Kasumi-1 (cell line): ENCODE measurements around the gene PNISR.
A peak's percentile ranks its signal among the peaks of the same experiment; 100 is the strongest.
"Not testable (repeated sequence)": the region's sequence is repeated elsewhere in the genome, so short reads cannot be mapped to it uniquely, and the experiment has no call there.

ENCODE experiments used
- DNase-seq, 2 experiments: peaks; one replicate each; lab custom pipeline; 2025; lab: John Stamatoyannopoulos, UW

Gene PNISR

DNA sequence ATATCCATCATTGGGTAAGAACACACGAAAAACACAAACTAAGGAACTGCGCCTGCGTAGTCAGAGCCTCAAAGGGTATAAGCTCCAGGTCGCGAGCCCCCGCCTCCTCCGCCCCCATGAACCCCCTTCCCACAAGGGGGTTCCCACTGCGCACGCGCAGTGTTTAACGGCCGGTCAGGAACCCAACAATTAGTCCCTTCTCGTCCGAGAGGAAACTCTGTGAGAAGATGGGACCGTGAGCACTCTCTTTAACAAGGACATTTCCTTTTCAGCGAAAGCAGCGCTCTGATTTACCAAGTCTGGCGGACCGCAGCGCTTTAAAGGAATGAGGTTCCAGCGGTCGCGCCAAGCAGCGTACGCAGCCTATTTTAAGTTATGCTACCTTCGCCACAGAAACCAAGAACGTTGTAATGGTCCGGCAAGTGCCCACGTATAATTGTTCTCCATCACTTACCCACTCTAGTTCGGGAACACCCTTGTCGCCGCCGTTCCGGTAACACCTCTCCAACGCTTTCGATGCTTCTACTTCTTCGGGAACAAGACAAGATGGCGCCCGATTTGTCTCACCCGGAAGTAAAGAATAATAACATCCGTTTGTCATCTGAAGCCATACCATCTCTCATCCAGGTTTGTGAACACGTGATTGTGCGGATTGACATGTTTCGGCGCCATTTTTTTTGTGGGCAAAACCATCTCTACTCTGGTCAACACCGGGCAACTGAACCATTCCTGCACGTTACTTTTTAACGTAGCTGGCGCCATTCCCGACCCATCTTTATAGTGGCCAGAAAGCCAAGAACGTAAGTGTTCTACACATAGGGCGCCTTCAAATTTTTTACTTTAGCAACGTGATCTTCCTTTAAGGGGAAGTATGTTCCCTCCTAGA, at the start of gene PNISR:
TSS of gene PNISR (minus strand) at position 548 of the 886 bp plus-strand sequence. CDS start 10,649 bp downstream, outside the sequence.
- DNase-seq = peak; percentile 97 to 98

DNA sequence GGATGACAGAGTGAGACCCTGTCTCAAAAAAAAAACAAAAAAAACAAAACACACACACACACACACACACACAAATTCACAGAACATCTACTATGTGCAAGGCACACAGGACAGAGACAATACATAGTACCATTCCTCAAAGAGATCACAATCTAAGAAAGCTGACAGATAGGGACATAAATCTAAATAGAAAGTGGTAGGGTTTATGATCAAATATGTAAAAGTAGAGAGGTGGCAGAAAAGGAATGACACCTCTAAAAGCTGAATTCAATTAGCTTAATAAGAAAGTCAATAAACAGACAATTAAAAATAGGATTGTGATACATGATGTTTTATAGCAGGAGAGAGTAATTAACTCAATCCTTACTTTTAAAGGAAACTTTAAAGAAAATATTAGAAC, 48.6 kb upstream of the PNISR start:
- DNase-seq = no peak

DNA sequence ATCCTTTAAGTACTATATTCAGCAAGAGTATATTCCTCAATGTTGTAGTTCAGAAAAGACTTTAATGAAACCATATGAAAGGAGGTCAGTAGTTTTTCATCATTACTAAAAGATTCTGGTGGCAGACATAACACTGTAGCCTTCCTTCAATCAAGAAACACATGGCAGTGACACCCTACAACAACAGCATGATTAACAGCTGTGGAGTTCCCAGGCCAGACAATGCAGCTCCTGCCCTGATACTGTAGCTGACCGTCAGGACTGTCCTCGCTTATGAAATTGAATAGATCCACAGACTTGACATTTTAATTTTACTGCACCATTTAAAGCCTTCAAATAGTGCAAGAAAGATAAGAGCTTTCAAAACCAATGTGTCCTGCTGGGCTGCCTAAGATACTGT, 46.5 kb upstream of the PNISR start:
- DNase-seq = no peak

DNA sequence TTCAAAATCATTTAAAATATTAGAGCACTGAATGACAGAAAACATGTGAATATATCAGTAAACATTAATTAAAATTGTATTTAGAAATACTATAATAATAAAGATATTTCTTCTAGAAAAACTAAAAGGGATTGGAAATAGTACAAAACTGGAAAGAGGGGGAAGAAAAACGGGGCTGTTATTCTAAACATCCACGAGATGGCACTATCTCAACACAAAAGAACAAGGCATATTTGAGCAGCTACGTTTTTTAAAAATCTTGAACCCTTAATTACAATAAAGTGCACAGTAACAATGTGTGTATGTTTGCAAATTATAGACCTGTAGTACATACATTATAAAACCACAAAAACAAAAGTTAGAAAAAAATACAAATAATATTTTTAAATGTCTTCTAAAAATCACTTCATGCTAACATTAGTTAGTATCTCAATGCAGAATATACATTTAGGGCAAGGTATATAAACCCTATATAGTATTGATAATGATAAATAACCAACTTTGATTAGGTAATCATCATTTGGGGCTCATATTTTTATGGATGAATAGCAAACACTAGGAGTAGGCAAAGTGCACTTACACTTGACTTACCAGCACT, 42.5 kb upstream of the PNISR start:
- DNase-seq = peak; percentile 46 to 74

DNA sequence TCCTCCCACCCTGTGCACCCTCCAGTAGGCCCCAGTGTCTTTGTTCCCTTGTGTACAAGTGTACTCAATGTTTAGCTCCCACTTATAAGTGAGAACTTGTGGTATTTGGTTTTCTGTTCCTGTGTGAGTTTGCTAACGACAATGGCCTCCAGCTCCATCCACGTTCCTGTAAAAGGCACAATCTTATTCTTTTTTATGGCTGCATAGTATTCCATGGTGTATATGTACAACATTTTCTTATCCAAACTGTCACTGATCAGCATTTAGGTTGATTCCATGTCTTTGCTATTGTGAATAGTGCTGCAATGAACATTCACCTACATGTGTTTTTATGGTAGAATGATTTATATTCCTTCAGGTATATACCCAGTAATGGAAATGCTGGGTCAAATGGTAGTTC, 34.0 kb upstream of the PNISR start:
- DNase-seq = not testable (repeated sequence)

DNA sequence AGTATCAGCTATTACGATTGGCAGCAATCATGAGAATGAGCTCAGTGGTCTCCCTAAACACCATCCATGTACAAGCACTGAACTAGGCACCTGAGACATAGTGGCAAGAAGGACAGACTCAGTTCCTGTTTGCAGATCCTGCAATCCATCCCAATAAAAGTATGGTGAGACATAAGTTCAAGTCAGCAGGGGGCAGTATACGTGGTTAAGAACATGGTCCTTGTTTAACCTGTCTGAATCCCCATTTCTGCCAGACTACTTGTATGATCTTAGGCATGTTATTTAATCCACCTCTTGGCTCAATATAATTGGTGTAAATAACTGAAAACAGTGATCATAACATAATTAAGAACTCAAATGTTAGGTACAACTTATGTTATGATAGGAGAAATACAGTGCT, 33.2 kb upstream of the PNISR start:
- peak; percentile 61 to 78 for DNase-seq

GRCh38 chr6:99446076-99446475, 21.0 kb upstream of the PNISR start:
- no peak for DNase-seq

DNA sequence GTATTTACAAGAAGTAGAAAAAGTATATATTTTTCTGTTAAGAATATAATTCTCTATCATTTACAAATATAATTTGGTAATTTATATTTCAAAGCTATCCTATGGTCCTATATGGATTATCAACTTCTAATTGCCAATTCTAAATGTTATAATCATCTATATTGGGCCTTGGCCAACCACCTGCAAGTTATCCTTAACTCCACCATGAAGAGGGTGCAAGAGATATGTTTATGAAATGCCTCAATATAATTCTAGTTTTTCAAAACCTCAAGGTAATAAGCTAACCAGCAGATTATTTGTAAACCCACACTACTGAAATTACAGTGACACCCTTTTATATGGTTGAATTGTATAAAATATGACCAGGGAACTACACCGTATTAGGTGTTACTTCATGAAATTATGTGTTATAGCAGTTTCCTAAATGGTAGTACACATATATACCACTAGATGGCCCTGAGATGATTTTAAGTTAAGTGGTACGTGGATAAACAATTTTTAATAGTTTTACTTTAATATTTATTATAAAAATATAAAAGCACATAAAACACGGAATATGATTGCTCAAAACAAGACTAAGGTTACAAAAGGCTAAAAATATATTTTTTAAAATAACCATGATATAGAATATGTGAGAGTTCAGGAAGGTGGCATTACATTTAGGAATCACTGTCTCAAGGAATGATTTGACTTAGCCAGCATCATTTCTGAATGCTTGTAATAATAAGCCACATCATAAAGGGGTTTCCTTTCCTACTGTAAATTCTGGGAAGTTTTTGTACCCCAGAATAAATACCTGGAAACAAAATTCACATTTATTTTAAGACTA, 9.8 kb upstream of the PNISR start:
- DNase-seq = peak; percentile 62 to 81

DNA sequence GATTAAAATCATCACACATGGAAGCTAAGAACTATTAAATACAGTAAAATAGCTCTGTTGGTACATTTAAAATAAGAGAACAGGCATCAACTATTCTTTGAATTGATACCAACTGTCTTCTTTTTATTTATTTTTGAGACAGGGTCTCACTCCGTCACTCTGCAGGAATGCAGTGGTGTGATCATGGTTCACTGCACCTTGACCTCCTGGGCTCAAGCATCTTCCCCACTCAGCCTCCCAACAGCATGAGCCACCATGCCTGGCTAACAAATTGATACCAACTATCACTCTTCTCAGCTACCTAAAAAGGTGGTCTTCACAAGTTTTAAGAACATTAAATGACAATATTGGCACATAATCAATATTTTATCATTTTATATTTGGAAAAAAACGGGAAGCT, 7.8 kb upstream of the PNISR start:
- DNase-seq = no peak

GRCh38 chr6:99431901-99432300, 6.8 kb upstream of the PNISR start:
- no peak for DNase-seq

- DNase-seq = no peak
Observed at GRCh38 chr6:99427988-99428387, 2.9 kb upstream of the PNISR start.

- DNase-seq = no peak
Observed at GRCh38 chr6:99426451-99426757, 1.3 kb upstream of the PNISR start.

- peak; percentile 92 to 95 for DNase-seq
Observed at GRCh38 chr6:99425647-99426450, 741 bp upstream of the PNISR start.

- DNase-seq = no peak
Observed at GRCh38 chr6:99424022-99424421, 1.1 kb downstream of the PNISR start.

DNA sequence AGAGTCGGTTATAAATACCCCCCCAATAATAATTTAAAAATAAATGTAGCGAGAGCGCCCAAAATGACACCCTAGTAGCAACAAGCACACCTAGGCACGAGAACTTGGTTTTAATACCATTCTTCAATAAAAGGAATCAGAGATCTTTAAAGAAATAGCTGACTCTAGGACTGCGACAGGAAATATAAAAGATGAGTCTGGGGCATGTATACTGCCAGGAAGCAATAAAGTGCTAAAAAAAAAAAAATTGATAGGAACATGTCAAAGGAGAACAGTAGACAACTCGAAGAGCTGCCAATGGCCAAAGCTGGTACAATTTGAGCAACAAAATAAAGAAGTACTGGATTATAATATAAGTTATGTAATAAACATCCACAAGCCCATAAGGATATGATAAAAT, 2.2 kb downstream of the PNISR start:
- DNase-seq = no peak

DNA sequence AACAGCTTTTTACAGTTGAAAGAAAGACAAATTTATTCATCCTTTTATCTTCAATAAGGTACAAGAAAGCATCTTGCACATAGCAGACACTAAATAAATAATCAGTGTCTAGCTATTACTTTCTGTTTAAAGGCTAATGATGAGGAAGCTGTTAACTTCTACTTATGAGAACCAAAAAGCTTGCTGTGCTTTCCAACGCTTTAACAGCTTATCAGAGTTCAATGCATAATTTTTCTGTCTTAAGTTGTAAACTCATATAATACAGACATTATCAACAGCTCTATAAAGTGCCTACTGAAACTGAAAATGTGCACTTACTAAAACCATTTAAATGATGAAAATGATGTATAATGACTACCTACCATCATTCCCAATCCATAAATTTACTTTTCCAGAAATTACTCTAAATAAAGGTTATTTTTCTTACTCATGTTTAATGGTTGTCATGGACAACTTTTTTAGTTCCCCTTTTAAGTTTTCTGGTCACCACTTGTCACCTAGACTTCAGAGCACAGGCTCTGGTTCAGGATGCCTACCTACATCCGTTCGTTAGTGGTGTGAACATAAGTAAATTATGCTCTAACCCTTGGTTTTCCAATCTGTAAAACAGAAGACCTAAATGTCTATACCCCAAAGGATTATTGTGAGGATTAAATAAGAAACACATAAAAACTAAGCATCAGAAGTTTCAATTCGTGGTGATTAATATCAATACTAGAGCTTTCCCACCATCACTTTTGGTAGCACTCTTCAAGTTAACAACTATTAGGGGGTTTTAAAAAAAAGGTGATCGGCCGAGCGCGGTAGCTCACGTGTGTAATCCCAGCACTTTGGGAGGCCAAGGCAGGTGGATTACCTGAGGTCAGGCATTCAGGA, 8.0 kb downstream of the PNISR start:
- DNase-seq = peak; percentile 6 to 12

DNA sequence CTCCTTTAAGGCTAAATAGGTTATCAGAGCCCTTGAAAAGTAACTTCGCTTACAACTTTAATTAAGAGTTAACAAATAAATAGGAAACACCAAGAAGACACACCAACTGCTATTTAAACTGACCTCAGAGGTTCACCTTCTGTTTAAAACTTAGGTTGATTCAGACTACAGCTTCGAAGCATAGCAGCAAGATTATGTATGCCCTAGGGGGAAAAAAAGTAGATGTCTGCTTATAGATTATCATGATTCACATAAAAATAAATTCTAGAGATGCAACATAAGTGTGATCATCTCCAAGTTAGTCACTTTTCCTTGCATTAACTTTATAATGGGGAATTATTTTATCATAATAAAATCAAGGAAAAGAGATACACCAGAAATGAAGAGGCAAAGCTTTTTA, 8.9 kb downstream of the PNISR start:
- DNase-seq = no peak

GRCh38 chr6:99415446-99415845, 9.7 kb downstream of the PNISR start:
- DNase-seq = no peak

- no peak for DNase-seq
Observed at GRCh38 chr6:99412065-99412464, 13.0 kb downstream of the PNISR start.

- DNase-seq = no peak
Observed at GRCh38 chr6:99409672-99410071, 15.4 kb downstream of the PNISR start.

GRCh38 chr6:99407076-99407475, 18.0 kb downstream of the PNISR start:
- DNase-seq = no peak
